IMR-90 (cell line): ENCODE measurements around the gene CCL4.
"Not testable (repeated sequence)": the region's sequence is repeated elsewhere in the genome, so short reads cannot be mapped to it uniquely, and the experiment has no call there.

Source experiments
- SMC3 ChIP-seq: fragments of 150-350 bp; IDR thresholded peaks from 2 replicates; pipeline ENCODE4 v1.6.1; 2016; ENCODE audit warnings: low read depth, mild to moderate bottlenecking, antibody characterized with exemption, low read length, moderate library complexity
- TF ChIP-seq, protein P1 (sequence below): conservative IDR thresholded peaks from 2 replicates; pipeline ENCODE4 v1.5.1; 2012; ENCODE audit warnings: mild to moderate bottlenecking, low read depth, low read length, improper control_type of control experiment

DNA sequence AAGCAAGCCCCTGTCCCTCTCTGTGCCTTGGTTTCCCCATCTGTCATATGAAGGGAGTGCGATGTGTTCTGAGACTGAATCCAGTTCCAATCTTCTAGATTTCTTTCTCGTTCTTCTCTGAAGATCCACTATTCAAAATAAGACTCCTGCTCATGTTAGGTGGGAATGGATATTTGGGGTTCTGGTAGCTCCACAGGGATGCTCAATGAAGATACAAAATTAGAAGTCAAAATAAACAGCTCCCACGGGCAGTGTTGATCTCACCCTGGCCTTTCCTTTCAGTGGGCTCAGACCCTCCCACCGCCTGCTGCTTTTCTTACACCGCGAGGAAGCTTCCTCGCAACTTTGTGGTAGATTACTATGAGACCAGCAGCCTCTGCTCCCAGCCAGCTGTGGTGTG, 619 bp downstream of the CCL4 start:
- TF ChIP-seq, protein P1, sequence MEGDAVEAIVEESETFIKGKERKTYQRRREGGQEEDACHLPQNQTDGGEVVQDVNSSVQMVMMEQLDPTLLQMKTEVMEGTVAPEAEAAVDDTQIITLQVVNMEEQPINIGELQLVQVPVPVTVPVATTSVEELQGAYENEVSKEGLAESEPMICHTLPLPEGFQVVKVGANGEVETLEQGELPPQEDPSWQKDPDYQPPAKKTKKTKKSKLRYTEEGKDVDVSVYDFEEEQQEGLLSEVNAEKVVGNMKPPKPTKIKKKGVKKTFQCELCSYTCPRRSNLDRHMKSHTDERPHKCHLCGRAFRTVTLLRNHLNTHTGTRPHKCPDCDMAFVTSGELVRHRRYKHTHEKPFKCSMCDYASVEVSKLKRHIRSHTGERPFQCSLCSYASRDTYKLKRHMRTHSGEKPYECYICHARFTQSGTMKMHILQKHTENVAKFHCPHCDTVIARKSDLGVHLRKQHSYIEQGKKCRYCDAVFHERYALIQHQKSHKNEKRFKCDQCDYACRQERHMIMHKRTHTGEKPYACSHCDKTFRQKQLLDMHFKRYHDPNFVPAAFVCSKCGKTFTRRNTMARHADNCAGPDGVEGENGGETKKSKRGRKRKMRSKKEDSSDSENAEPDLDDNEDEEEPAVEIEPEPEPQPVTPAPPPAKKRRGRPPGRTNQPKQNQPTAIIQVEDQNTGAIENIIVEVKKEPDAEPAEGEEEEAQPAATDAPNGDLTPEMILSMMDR = not testable (repeated sequence)
- not testable (repeated sequence) for TF ChIP-seq SMC3
